ENCODE measurements around the gene B3GALNT2.

B3GALNT2 gene

GRCh38 chr1:235434001-235434400 is 70.3 kb downstream of the B3GALNT2 start:
- TF ChIP-seq, protein P1, sequence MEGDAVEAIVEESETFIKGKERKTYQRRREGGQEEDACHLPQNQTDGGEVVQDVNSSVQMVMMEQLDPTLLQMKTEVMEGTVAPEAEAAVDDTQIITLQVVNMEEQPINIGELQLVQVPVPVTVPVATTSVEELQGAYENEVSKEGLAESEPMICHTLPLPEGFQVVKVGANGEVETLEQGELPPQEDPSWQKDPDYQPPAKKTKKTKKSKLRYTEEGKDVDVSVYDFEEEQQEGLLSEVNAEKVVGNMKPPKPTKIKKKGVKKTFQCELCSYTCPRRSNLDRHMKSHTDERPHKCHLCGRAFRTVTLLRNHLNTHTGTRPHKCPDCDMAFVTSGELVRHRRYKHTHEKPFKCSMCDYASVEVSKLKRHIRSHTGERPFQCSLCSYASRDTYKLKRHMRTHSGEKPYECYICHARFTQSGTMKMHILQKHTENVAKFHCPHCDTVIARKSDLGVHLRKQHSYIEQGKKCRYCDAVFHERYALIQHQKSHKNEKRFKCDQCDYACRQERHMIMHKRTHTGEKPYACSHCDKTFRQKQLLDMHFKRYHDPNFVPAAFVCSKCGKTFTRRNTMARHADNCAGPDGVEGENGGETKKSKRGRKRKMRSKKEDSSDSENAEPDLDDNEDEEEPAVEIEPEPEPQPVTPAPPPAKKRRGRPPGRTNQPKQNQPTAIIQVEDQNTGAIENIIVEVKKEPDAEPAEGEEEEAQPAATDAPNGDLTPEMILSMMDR (IDR thresholded peaks at IDR 0.05; ENCODE audit: low read depth, low read length, missing control alignments) = no peak
- DNase-seq (ENCODE audit: extremely low read depth, low read depth) = no peak
- no peak overlapping the region for H3K4me3 ChIP-seq (replicated peaks; ENCODE audit: low read depth, low read length)

DNA sequence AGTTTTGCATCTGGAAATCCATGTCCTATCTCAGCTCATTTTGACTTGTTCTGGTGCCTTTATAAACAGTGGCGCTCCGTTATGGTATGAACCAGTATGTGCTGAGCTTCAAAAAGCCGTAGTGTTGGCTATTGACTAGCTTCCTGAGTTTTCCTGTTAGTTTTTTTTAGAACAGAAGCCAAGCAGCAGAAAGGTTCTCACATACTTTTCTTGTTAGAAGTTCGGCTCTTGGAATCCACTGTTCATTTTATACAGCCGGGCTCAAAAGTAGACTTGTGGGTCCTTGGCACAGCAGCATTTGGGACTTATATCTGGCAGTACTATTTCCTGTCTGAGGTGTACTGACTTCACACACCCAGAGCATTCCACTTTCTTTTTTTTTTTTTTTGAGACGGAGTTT is 73.3 kb downstream of the B3GALNT2 start:
- no peak for DNase-seq (ENCODE audit: extremely low read depth, low read depth)
- TF ChIP-seq, protein P1 (IDR thresholded peaks at IDR 0.05; ENCODE audit: low read depth, low read length, missing control alignments) = no peak

GRCh38 chr1:235429143-235429542 is 75.1 kb downstream of the B3GALNT2 start:
- TF ChIP-seq, protein P1 (IDR thresholded peaks at IDR 0.05; ENCODE audit: low read depth, low read length, missing control alignments) = no peak

More for the DNA sequence above, 73.3 kb downstream of the B3GALNT2 start:
- no peak overlapping the region for H3K4me3 ChIP-seq (replicated peaks; ENCODE audit: low read depth, low read length)

GRCh38 chr1:235427447-235427846 is 76.8 kb downstream of the B3GALNT2 start:
- no peak overlapping the region for H3K4me3 ChIP-seq (replicated peaks; ENCODE audit: low read depth, low read length)
- DNase-seq (ENCODE audit: extremely low read depth, low read depth) = no peak
- TF ChIP-seq, protein P1 (IDR thresholded peaks at IDR 0.05; ENCODE audit: low read depth, low read length, missing control alignments) = no peak

More at GRCh38 chr1:235429143-235429542, 75.1 kb downstream of the B3GALNT2 start:
- H3K4me3 ChIP-seq (replicated peaks; ENCODE audit: low read depth, low read length) = no peak overlapping the region
- DNase-seq (ENCODE audit: extremely low read depth, low read depth) = no peak

- TF ChIP-seq, protein P1 (IDR thresholded peaks at IDR 0.05; ENCODE audit: low read depth, low read length, missing control alignments) = no peak
- no peak overlapping the region for H3K4me3 ChIP-seq (replicated peaks; ENCODE audit: low read depth, low read length)
- no peak for DNase-seq (ENCODE audit: extremely low read depth, low read depth)
These were observed 77.6 kb downstream of the B3GALNT2 start for GRCh38 chr1:235426680-235427079.

- H3K4me3 ChIP-seq (replicated peaks; ENCODE audit: low read depth, low read length) = no peak overlapping the region
- no peak for DNase-seq (ENCODE audit: extremely low read depth, low read depth)
- TF ChIP-seq, protein P1 (IDR thresholded peaks at IDR 0.05; ENCODE audit: low read depth, low read length, missing control alignments) = no peak
These were observed 78.1 kb downstream of the B3GALNT2 start for GRCh38 chr1:235426143-235426542.

GRCh38 chr1:235425357-235425756 is 78.9 kb downstream of the B3GALNT2 start:
- no peak for DNase-seq (ENCODE audit: extremely low read depth, low read depth)
- no peak overlapping the region for H3K4me3 ChIP-seq (replicated peaks; ENCODE audit: low read depth, low read length)
- TF ChIP-seq, protein P1 (IDR thresholded peaks at IDR 0.05; ENCODE audit: low read depth, low read length, missing control alignments) = no peak

Data from HFF-Myc (cell line).